Iris pigment epithelial cell (primary cell): ENCODE measurements around the gene PMP22.
A peak's percentile ranks its signal among the peaks of the same experiment; 100 is the strongest.
"Not testable (repeated sequence)": the region's sequence is repeated elsewhere in the genome, so short reads cannot be mapped to it uniquely, and the experiment has no call there.

Experiments used
- DNase-seq: peaks from one replicate; pipeline ENCODE4 v3.0.0-alpha.2; 2011; ENCODE audit warnings: low read depth

PMP22 gene

DNA sequence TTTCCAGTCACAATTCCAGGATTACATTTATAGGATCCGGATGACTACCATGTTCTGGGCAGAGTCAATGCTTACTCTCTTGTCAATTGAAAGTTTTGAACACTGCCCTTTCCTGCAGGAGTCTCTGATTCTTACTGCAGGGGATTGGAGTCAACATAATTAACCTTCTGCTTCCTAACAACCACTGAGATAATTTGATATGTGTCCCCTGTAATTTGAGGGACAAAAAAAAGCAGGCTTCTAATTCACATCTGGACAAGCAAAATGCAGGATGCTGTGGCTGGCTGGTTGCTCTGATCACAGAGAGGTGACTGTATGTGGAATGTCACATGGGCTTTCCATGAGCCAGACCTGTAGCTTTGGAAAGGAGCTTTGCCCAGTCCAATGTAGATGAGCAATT, 54.9 kb downstream of the PMP22 start:
- DNase-seq: no peak

DNA sequence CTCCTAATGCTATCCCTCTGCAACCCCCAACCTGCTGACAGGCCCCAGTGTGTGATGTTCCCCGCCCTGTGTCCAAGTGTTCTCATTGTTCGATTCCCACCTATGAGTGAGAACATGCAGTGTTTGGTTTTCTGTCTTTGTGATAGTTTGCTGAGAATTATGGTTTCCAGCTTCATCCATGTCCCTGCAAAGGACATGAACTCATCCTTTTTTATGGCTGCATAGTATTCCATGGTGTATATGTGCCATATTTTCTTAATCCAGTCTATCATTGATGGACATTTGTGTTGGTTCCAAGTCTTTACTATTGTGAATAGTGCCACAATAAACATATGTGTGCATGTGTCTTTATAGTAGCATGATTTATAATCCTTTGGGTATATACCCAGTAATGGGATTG, 62.1 kb downstream of the PMP22 start:
- not testable (repeated sequence) for DNase-seq

DNA sequence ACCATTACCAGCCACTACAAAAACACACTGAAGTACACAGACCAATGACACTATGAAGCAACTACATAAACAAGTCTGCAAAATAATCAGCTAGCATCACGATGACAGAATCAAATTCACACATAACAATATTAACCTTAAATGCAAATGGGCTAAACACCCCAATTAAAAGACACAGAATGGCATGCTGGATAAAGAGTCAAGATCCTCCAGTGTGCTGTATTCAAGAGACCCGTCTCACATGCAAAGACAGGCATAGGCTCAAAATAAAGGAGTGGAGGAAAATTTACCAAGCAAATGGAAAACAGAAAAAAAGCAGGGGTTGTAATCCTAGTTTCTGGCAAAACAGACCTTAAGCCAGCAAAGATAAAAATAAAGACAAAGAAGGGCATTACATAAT, 64.6 kb downstream of the PMP22 start:
- DNase-seq: not testable (repeated sequence)

DNA sequence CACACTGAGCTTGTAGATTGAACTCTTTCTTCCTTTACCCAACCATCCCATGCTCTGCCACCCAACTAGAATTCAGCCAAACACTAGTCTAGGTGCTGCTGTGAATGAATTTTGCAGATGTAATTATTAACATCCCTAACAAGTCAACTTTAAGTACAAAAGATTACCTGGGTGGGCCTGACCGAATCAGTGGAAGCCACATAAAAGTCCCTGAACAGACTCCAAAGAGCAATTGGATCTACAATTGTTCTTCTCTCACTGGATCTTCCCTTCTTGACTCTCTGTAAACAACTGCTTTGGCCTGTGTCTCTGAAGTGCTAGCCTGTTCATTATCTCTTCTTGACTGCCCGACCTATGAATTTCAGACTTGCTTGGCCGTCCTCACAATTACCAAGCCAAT, 67.9 kb downstream of the PMP22 start:
- DNase-seq: no peak

DNA sequence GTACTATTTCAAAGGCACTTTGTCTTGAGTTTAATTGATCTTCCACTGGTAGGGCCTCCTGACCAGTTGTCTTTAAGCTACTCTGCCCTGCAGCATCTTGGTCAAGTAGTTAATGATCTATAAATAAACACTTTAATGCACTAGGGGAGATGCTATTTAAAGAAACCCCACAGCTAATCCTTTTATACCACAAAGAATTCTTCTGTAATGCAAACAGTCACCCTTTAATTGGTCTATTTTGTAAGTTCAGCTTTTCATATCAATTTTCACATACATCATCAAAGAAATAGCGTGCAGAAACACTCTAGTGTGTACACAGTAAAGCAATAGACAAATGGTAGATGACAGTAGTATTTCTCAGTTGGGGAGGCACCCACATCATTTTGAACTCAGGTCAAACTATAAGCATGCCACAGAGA, 70.3 kb downstream of the PMP22 start:
- DNase-seq: no peak

DNA sequence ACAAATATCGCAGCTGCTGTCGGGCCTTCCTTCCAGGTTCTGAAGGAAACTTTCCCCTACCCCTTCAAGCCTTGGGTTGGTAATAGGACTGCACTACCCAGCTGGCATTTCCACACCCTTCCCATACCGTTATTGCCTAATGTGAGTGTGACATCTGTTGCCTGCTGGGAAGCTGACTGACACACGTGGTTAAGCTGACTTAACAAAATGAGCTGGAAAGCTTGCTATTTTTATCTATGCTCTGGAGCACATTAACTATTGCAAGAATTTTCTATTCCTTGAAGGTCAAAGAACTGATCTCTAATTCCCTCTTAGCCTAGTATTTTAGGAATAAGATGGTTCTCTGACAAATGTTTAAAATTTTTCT, 79.5 kb downstream of the PMP22 start:
- DNase-seq: peak; percentile 81

DNA sequence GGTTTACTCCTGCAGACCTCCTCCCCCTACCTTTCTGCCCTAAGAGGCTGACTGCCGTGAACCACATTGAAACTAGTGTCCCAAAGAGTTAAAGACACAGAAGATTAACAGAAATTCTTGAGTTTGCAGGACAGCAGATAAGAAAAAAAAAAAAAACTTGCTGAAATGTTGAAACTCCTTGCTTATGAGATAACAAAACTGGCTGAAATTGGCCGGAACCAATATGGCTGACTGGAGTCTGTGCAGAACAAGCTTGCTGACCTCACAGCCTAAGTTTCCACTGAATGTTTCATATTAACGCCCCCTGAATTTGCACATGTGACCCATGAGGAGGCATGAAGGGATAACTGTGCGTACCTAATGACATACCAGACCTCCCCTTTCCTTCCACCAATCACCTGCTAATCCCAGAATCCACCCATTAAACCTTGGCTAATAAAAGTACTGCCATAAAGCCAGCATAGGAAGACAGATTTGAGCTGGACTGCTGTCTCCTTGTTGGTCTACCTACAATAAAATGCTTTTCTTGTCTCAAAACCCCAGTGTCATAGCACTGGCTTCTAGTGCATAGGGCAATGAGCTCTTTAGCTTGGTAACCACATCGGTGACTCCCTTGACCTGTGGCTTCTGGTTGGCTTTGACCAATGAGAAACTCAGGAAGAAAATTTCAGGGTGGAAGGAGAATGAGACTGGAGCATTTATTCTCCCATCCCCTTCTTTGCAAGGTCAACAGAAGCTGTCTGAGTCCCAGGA, 80.1 kb downstream of the PMP22 start:
- DNase-seq: no peak

DNA sequence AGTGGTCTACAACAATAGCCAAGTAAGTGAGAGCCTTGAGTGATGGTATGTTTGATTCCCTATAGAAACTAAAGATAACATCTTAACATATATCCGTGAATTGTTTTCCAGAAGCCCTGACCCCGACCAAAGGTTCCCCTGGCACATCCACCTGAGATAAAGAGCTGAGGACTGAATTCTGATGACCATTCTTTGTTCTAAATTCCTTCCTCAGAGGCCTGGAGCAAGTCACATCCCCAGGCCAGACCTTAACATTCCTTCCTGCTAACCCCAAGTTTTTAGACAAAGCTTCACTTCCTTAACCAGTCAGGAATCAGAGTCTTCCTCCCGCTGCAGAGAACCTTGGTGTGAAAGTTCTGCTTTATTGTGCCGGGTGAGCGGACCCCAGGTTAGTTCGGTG, 83.3 kb downstream of the PMP22 start:
- no peak for DNase-seq

DNA sequence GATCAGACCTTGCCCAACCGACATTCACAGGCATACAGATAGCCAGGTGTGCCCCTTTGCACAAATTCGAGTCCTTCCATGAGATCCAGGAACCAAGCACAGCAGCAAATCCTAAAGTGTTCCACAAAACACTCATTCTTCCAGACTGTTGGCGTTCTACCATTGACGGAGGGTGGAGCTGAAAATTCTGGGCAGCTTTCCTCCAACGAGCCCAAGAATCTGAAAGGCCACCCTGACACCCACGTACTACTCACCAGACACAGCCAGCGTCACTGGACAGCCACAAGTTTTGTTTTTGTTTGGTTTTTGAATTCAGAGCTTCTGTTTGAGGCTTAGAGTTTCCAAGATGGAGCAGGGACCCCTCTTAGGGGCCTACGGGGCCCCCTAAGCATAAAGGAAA, 83.8 kb downstream of the PMP22 start:
- DNase-seq: no peak

DNA sequence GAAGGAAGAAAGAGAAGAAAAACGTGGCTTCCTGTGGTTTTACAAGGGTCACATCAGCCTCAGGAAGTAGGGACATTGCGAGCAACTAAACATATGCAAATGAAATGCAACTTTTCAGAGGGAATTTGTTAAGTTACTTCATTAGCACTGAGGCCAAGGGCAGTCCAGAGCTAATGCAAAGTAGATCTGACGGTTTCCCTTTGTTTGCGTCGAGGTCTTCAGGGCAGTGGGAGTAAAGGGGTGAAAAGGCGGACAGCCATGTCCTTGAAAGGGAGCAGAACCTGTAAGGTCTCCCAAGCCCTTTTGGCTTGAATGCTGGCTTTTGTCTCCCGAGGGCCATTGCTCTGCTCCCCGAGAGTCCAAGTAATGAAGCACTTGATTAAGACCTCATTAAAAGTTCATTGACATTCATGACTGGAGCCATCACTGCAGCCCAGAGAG, 85.0 kb downstream of the PMP22 start:
- DNase-seq: no peak
